HG03558 (cell line): Measurements from ENCODE around the gene UXS1.
"Not testable (repeated sequence)": the region's sequence is repeated elsewhere in the genome, so short reads cannot be mapped to it uniquely, and the experiment has no call there.

Experiments
- ATAC-seq: cut with Tn5 transposase; IDR thresholded peaks from one replicate; pipeline ENCODE4 v1.9.1; 2021; ENCODE audit warnings: moderate number of reproducible peaks; ENCODE audit not compliant: unreplicated experiment; ENCODE audit errors: extremely low read depth

The UXS1 gene

DNA sequence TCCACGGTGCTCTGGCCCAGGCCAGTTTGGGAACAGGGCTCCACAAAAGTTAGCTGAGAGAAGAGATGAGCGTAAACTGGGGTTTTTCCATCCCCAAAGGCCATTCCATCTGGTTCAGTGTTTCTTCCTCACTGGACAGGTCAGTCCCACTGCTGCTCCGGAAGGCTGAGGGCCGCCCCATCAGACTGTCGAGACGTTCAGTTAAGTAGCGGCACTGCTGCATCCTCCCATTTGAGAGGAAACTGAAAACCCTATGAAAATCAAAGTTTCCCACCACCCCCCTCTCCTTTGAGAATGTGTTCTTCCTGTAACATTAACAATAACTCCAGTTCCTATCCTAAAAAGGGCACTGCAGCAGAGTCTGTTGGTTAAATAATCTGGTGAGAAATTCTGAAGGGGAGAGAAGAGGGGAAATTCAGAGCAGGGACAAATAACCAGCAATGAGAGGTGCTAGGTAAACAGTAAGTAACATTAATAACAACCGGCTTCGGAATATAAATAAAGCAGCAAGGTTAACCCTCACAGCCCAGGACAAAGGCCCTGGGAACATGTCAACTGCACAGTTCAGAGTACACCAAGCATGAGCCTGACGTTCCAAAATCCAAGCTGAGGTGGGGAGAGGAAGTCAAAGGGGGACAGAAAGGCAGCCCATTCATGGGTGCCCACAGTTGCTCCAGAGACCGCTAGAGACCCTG lies 55.4 kb downstream of the UXS1 start:
- no peak for ATAC-seq

- ATAC-seq, result no peak
Observed at GRCh38 chr2:106137731-106138521, 56.2 kb downstream of the UXS1 start.

DNA sequence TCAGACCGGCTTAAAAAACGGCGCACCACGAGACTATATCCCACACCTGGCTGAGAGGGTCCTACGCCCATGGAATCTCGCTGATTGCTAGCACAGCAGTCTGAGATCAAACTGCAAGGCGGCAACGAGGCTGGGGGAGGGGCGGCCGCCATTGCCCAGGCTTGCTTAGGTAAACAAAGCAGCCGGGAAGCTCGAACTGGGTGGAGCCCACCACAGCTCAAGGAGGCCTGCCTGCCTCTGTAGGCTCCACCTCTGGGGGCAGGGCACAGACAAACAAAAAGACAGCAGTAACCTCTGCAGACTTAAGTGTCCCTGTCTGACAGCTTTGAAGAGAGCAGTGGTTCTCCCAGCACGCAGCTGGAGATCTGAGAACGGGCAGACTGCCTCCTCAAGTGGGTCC lies 62.9 kb downstream of the UXS1 start:
- not testable (repeated sequence) for ATAC-seq

DNA sequence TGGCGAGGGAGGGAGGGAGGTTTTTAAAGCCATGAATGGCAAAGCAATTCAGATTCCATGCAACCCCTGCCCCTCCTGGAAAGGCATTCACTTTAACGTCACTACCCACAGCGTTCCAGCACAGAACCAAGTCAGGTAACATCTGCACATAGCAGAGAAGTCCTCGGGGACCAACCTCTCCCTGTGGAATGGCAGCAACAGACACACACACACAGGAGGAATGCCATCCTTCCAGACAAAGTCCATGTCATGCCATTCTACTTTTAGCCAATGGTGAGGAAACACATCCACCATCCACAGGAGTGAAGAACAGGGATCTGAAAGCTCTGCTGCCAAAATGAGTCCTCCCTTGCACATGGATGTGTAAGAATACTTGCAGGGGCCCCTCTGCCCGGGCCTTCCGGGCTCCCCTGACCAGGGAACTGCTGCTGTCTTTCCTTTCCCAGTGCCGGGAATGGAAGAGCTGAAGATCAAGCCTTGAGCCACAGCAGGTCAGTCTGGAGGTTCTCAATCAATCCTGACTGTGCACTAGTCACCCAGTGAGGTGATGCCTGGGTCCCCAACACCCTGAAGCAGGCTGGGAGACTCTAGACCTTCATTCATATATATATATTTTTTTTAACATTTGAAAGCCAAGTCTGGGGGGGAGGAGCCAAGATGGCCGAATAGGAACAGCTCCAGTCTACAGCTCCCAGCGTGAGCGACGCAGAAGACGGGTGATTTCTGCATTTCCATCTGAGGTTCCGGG lies 63.7 kb downstream of the UXS1 start:
- no peak for ATAC-seq

DNA sequence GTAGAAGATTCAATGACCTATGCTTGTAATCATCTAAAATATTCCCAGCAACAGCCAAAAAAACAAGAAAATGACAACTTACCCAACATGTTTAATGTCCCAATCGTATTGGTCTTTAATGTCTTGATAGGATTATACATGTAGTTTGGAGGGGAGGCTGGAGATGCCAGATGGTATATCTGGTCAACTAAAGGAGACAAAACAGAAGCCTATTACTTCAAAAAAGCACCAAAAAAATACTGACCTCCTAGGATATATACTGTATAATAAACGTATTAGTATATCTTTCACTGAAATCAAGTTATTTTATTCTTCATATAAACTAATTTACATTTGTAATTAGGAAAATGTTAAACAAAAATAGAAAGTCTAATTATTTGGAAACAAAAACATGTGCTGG lies 64.5 kb downstream of the UXS1 start:
- no peak for ATAC-seq

GRCh38 chr2:106129150-106129549 lies 65.0 kb downstream of the UXS1 start:
- ATAC-seq, result no peak

GRCh38 chr2:106127776-106128268 lies 66.3 kb downstream of the UXS1 start:
- ATAC-seq, result no peak

GRCh38 chr2:106127282-106127771 lies 66.8 kb downstream of the UXS1 start:
- ATAC-seq, result no peak

DNA sequence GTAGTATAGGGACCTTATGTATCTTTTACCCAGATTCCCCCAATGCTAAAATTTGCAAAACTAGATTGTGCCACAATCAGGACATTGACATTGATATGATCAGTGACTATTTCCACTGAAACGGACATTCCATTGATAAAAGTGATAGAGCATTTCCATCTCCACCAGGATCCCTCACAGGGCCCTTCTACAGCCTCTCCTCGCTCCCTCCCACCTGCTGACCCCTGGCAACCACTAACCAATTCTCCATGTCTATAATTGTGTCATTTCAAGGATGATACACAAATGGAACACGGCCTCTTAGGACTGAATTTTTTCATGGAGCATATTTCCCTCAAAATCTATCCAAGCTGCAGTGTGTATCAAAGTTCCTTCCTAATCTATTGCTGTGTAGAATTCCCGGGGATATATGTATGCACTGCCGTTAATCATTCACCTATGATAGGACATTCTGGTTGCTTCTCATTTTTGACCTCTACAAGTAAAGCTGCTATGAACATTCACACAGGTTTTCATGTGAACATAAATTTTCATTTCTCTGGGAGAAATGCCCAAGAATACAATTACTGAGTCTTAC lies 67.3 kb downstream of the UXS1 start:
- no peak for ATAC-seq

GRCh38 chr2:106126295-106126694 lies 67.8 kb downstream of the UXS1 start:
- ATAC-seq, result no peak

GRCh38 chr2:106124905-106125549 lies 69.1 kb downstream of the UXS1 start:
- no peak for ATAC-seq

- ATAC-seq, result no peak
Observed at GRCh38 chr2:106124106-106124756, 69.9 kb downstream of the UXS1 start.

DNA sequence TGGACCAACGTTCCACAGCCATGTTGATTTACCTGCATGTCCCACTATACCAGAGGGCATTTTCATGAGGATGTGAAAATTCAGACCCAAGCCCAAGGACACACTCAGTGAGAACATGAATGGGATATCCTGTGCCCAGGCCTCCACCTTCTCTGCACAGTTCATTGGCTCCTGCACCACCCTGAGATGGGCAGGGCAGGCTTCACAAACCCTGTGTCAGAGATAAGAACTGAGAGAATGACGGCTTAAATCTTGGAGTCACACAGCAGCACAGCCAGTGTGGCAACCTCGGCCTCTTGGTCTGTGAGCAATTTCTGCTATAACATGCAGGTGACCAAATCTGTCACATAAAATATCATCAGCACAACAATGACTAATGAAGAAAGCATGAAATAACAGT lies 71.9 kb downstream of the UXS1 start:
- ATAC-seq, result no peak

DNA sequence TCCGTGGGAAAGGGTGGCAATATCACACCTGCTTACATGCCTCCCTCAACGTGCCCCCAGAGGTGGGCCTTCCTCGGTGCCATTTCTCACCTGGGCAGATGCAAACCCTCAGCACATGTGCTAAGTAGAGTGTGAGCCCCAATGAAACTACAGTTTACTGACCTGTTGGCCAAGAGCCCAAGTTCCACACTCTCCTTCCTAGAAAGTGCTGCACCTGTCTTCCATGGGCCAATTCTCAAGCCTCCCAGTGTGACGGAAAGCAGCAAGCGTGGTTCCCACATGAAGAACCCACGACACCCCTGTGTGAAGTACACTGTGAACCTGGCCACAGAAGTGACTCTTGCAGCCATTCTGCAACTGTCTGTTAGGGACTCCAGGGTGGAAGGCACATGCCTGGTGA lies 73.7 kb downstream of the UXS1 start:
- no peak for ATAC-seq

DNA sequence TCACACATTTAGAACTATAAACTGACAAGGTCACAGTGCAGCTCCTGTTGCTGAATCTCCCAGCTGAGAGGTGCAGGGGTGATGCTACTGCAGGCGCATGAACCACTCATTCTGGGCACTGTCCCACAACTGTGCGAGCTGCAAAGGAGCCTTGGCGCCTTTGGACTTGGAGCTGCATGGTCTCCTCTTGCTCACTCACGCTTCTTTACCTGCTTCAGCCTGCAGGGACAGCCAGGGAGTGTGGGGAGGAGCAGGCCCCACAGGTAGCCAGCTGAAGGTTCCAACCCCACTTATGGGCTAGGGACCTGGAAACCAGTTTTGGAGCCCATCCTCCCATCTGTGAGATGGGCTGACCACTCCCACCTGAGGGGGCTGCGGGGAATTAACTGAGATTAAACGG lies 75.0 kb downstream of the UXS1 start:
- no peak for ATAC-seq

- ATAC-seq, result no peak
Observed at GRCh38 chr2:106117882-106118684, 76.0 kb downstream of the UXS1 start.

- no peak for ATAC-seq
Observed at GRCh38 chr2:106117347-106117746, 76.8 kb downstream of the UXS1 start.

DNA sequence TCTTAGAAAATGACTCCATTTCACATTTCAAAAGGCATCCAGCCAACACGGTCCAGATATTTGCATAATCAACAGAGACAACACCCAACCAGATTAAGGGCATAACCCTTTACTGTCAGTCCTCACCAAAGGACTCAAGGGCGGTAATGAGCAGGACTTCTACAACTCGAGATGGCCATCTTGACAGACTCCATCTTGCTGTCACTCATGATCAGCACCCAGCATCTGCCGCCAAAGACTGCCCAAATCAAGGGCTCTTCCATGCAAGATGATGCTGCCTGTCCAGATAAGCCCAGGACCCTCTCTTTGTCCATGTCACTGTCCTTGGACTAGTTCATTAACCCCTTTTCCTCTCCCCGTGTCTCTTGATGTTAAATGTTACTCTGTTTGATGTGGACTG lies 77.9 kb downstream of the UXS1 start:
- ATAC-seq, result no peak

DNA sequence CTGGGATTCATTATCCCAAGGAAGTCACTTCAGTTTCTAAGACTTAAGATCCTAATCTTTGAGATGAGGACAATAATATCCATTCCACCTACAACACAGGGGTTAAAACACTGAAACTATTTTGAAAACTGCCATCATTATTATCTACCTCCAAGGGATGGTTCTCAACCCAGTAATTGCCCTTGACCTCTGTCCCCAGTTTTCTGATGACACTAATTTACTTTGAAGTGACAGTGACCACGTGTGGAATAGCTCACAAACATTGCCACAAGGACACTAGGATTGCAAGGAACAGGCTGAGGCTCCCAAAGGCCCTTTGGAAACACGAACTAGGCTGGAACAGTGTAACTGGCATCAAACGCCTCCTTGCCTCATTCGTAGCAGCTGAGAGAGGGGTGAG lies 78.4 kb downstream of the UXS1 start:
- no peak for ATAC-seq
